Bronchial smooth muscle cell (primary cell): ENCODE results near the gene MRPL24. TPM values are rescaled to one million over a fixed set of nuclear protein-coding genes. Genes with fewer than 3 reads are reported as not detected.

Experiments used
- total RNA-seq: library from RNA; depleted of rRNA; stranded (reverse); fragments of >200 nt; gene quantifications from 2 replicates; pipeline ENCODE4 v1.2.1, GENCODE V29; 2014

Gene MRPL24
- 41.3 and 43.3 TPM in 2 replicates for total RNA-seq

DNA sequence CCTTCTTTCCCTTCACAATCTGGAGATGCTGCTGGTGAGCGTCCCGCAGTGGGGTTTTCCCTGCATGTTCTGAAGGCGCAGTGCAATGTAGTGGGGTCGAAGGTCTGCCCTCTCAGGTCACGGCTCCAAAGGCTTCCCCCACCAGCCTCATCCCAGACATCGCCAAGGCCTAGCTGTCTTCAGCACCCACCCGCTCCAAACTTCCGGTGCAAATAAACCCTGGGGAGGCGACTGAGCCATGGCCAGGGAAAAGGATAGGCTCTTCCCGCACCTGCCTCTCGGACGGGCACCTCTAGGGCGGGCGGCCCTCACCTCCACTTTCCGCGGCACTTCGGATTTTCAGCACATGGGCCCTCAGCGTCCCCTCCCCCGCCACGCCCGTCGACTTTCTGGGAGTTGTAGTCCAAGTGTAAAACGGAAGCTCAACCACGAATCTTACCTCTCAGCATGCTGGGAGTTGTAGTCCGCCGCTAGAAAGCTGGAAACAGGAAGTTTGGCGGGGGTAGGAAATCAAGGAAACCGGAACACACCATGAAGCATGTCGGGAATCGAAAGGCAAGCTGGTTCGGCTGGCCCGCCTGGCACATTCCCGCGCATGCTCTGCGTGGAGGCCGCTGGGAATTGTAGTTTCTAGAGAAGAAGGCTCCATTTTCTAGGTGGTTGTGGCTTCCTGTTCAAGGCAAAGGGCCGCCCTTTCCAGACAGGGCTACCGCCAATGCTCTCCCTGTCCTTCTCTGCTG lies at the start of gene MRPL24:
Gene MRPL24 (minus strand): TSS at position 348 of the 740 bp plus-strand sequence. CDS start 2,384 bp downstream, outside the sequence.

DNA sequence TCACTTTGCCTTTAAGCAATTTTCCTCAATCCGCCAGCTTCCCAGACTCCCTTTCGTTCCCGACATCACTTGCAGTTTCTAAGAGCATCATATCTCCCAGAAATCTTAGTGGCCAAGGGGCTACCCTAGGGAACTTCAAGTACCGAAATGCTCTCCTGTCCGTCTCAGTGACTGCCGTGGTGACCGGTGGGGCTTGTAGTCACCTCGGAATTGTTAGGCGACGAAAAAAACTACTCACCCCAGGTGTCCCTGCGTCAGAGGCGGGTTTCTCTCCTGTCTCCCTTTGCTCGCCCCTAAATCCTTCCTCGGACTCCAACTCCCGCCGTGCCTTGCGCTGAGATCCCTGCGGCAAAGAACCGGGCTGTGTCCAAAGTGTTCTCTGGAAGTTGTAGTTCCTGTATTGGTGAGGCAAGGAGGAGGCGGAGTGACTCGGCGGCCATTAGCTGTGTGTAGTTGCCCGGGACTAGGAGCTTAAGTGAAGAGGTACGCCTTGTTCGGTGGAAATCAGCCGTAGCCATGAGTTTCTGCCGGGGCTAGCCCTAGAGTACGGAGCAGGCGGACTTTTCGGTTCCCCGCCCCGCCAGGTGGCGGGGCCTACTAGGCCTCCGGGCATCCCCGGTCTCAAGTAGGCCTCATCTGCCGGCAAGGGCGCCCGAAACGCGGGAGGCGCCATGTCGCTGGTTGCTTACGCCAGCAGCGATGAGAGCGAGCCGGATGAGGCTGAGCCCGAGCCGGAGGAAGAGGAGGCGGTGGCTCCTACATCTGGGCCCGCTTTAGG lies 26.4 kb upstream of the MRPL24 start, which contains the start of gene PRCC:
Gene PRCC (plus strand): TSS at position 435 of the 778 bp plus-strand sequence. CDS start 237 bp downstream, at position 672.

DNA sequence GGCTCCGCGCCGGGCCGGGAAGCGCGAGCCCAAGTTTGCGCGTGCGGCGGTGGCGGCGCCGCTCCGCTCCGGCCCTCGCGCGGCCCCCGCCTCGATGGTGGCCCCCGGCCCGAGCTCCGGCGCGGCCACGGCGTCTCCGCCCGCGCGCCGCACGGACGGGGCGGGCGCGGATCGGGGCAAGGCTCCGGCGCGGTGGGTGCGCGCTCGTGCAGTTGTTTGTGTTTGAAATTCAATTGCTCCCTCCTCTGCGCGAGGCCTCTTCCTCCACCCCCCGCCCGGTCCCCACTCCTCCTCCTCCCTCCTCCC lies 10.5 kb upstream of the MRPL24 start, which contains the start of gene HDGF:
Gene HDGF (minus strand): TSS at position 225 of the 306 bp plus-strand sequence. CDS start 246 bp downstream, outside the sequence.

DNA sequence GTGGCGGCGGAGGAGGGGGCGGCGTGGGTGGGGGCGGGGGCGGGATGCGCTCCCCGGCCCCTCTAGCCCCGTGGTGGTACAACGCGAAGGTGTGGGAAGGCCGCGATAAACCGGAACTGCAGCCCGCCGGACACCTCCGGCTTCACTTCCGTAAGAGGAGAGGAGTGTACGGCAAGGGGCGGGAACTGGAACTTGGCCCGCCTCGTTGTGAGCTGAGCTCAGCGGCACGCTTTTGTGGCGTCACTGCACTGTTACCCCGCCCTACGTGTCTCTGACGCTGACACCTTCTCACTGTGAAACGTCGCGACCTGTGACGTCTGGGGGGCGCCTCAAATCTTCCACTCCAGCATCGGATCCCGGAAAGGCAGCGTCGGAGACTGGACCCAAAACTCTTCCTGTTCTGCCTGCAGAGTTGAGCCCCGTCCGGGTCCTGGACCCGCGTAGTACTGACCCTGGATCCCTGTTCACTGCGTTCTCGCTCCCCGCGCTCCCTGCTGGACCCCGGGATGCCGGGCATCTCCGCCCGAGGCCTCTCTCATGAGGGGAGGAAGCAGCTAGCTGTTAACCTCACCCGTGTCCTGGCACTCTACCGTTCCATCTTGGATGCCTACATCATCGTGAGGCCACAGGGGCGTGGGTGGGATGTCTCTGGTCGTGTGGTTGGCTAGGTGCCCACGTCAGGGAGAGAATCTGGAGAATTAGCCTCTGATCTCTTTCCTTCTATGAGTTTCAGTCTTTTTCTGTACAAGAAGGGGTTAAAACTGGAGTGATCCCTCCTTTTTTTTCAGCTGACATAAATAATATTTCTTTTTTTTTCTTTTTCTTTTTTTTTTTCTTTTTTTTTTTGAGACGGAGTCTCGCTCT lies 12.1 kb downstream of the MRPL24 start, which contains the start of gene ISG20L2:
Gene ISG20L2 (minus strand): TSS at position 168 of the 864 bp plus-strand sequence. CDS start 1,114 bp downstream, outside the sequence.

DNA sequence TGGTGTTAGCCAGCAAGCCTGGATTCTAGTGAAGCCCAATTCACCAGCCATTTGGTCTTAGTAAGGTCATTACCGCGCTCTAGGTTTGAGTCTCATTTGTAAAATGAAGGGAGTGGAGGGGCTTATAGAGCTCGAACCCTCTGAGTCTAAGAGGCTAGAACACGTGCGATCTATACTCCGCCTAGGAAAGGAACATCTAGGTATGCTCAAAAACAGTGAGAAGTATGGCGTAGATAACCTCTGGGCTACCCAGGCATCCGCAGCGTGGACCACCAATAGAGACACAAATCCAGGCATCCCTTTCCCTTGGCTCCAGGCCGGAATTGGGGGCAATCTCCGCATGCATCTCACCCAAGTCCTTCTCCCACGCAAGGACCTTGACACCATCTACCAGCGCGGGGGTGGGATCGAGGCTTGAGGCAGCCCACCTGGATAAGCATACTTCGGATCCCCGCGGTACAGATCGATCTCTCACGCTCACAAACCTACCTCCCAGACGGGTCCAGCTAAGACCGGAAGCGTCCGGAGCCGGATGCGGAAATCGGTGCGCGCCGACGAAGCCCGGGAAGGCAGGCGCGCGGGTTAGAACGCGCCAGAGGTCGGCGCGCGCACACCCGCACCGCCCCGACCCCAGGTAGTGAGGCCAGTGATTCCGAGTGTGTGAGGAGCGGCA lies 12.8 kb downstream of the MRPL24 start, which contains the start of gene METTL25B:
Gene METTL25B (plus strand): TSS at position 544 of the 673 bp plus-strand sequence. CDS start 636 bp downstream, outside the sequence.

DNA sequence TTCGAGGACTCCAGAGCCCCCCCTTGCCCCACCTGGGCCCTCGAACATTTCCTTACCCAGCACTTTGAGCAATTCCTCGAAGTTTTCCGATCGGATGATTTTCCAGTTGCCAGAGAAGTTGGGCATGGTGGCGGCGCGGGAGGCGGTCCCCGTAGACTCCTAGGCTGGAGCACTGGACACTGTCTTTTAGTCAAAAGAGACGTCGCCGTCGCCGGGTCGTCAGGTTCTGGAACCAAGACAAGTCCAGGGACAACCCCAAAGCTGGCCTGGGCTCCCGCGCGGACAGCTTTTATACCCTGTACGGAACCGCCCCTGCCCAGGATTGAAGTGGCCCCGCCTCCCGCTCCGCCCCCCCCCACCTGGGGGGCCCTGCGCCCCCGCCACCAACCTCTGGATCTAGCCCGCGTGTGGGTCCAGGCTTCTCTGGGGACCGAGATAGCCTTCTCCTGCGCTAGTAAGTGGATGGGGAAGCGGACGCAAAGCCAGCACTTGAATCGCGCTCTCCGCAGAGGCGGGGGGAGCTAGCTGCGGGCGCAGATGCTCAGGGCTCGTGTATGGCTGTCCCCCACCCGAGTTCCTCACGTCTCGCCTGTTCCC lies 35.5 kb downstream of the MRPL24 start, which contains the start of gene CRABP2:
Gene CRABP2 (minus strand): TSS at position 263 of the 597 bp plus-strand sequence. CDS start 137 bp downstream, at position 126.

Other genes with a start within 250 kb of the MRPL24 start
- 3.6 and 4.5 TPM in 2 replicates for gene MEF2D, start 240.3 kb downstream of the MRPL24 start, total RNA-seq
- gene IQGAP3, start 168.5 kb downstream of the MRPL24 start, total RNA-seq, result 1.3 and 3.6 TPM in 2 replicates
- gene TTC24, start 161.4 kb downstream of the MRPL24 start, total RNA-seq, result not detected in 2 replicates
- 36.7 and 56.6 TPM in 2 replicates for gene NAXE, start 149.3 kb downstream of the MRPL24 start, total RNA-seq
- 5.4 and 8.2 TPM in 2 replicates for gene GPATCH4, start 139.6 kb downstream of the MRPL24 start, total RNA-seq
- 0.16 TPM in 1 of 2 replicates, not detected in the other for gene HAPLN2, start 121.7 kb downstream of the MRPL24 start, total RNA-seq
- not detected in 2 replicates for gene BCAN, start 99.0 kb downstream of the MRPL24 start, total RNA-seq
- 30.8 and 63.4 TPM in 2 replicates for gene NES, start 63.7 kb downstream of the MRPL24 start, total RNA-seq
- 80.6 and 167 TPM in 2 replicates for gene CRABP2, start 35.5 kb downstream of the MRPL24 start, total RNA-seq
- gene METTL25B, start 12.6 kb downstream of the MRPL24 start, total RNA-seq, result 11.0 and 12.9 TPM in 2 replicates
- 5.1 and 5.5 TPM in 2 replicates for gene ISG20L2, start 12.3 kb downstream of the MRPL24 start, total RNA-seq
- gene HDGF, start 10.6 kb upstream of the MRPL24 start, total RNA-seq, result 98.5 and 133 TPM in 2 replicates
- 6.4 and 9.5 TPM in 2 replicates for gene PRCC, start 26.4 kb upstream of the MRPL24 start, total RNA-seq
- 0.32 TPM in 1 of 2 replicates, not detected in the other for gene SH2D2A, start 75.8 kb upstream of the MRPL24 start, total RNA-seq
- under 0.01 TPM in 1 of 2 replicates, not detected in the other for gene INSRR, start 118.0 kb upstream of the MRPL24 start, total RNA-seq
- gene NTRK1, start 119.8 kb upstream of the MRPL24 start, total RNA-seq, result 0.09 and 0.16 TPM in 2 replicates
- gene PEAR1, start 152.6 kb upstream of the MRPL24 start, total RNA-seq, result 0.09 and 2.5 TPM in 2 replicates
- not detected in 2 replicates for gene LRRC71, start 179.5 kb upstream of the MRPL24 start, total RNA-seq